Chondrocyte (in vitro differentiated cells): ENCODE data around the gene DAB2IP. TPM values are rescaled to one million over a fixed set of nuclear protein-coding genes. Genes with fewer than 3 reads are reported as not detected.

Source experiments
- DNase-seq: peaks from one replicate; pipeline ENCODE4 v3.0.0; 2021; ENCODE audit warnings: mixed read lengths, low spot score
- H3K27ac Mint-ChIP-seq: one replicate; pipeline ENCODE4 v1.8.0; 2021; ENCODE audit warnings: mild to moderate bottlenecking, moderate library complexity, mixed read lengths; ENCODE audit not compliant: unreplicated experiment
- H3K27me3 Mint-ChIP-seq: 2 replicates; pipeline ENCODE4 v1.8.0; 2021; ENCODE audit warnings: low read depth, mixed read lengths
- H3K36me3 Mint-ChIP-seq: 2 replicates; pipeline ENCODE4 v1.8.0; 2021; ENCODE audit warnings: low read depth, mixed read lengths
- H3K4me1 Mint-ChIP-seq: 2 replicates; pipeline ENCODE4 v1.8.0; 2021; ENCODE audit warnings: low read depth, mild to moderate bottlenecking, mixed read lengths
- H3K4me3 Mint-ChIP-seq: one replicate; pipeline ENCODE4 v1.8.0; 2021; ENCODE audit warnings: mild to moderate bottlenecking, moderate library complexity, mixed read lengths; ENCODE audit not compliant: unreplicated experiment
- H3K9me3 Mint-ChIP-seq: 2 replicates; pipeline ENCODE4 v1.8.0; 2021; ENCODE audit warnings: low read depth, mixed read lengths
- CTCF ChIP-seq: fragments of 200-600 bp; sonication (generic); IDR thresholded peaks from 2 replicates; pipeline ENCODE4 v1.5.0; 2021; ENCODE audit warnings: antibody characterized with exemption, mild to moderate bottlenecking, moderate library complexity
- total RNA-seq: library from RNA; stranded (reverse); gene quantifications from 3 replicates; pipeline ENCODE4 v1.2.1, GENCODE V29; 2021

Gene DAB2IP
- total RNA-seq, 1 donor from 2014 or later = 58.5 TPM

- no peaks in the 10 kb centered on the region for H3K4me1 Mint-ChIP-seq
- no peaks in the 10 kb centered on the region for H3K27me3 Mint-ChIP-seq
- H3K27ac Mint-ChIP-seq = no peak overlapping the region
- no peak overlapping the region for H3K4me3 Mint-ChIP-seq
- no peak for DNase-seq
- no peaks in the 10 kb centered on the region for H3K9me3 Mint-ChIP-seq
- no peak for TF ChIP-seq CTCF
- H3K36me3 Mint-ChIP-seq = peaks cover 2% of the 10 kb centered on the region
Observed at GRCh38 chr9:121816845-121817450, 165.5 kb downstream of the DAB2IP start.

- Mint-ChIP-seq H3K4me1 (no peaks in the 10 kb centered on the region), H3K36me3 (peaks cover 2% of the 10 kb centered on the region), H3K27ac (no peak overlapping the region), H3K4me3 (no peak overlapping the region), H3K27me3 (no peaks in the 10 kb centered on the region), H3K9me3 (no peaks in the 10 kb centered on the region)
- no peak for TF ChIP-seq CTCF
- no peak for DNase-seq
Observed at GRCh38 chr9:121817476-121817875, 166.0 kb downstream of the DAB2IP start.

- H3K27ac Mint-ChIP-seq = no peak overlapping the region
- no peaks in the 10 kb centered on the region for H3K27me3 Mint-ChIP-seq
- no peak overlapping the region for H3K4me3 Mint-ChIP-seq
- H3K36me3 Mint-ChIP-seq = peaks cover 2% of the 10 kb centered on the region
- no peak for DNase-seq
- TF ChIP-seq CTCF = no peak
- no peaks in the 10 kb centered on the region for H3K9me3 Mint-ChIP-seq
- H3K4me1 Mint-ChIP-seq = no peaks in the 10 kb centered on the region
Observed at GRCh38 chr9:121818016-121818661, 166.7 kb downstream of the DAB2IP start.

GRCh38 chr9:121818841-121819427 lies 167.5 kb downstream of the DAB2IP start:
- TF ChIP-seq CTCF = no peak
- DNase-seq = no peak
- no peaks in the 10 kb centered on the region for H3K27me3 Mint-ChIP-seq
- H3K9me3 Mint-ChIP-seq = no peaks in the 10 kb centered on the region
- H3K4me3 Mint-ChIP-seq = no peak overlapping the region
- peaks cover 2% of the 10 kb centered on the region for H3K36me3 Mint-ChIP-seq
- H3K4me1 Mint-ChIP-seq = no peaks in the 10 kb centered on the region
- H3K27ac Mint-ChIP-seq = no peak overlapping the region

GRCh38 chr9:121819428-121820231 lies 168.2 kb downstream of the DAB2IP start:
- Mint-ChIP-seq H3K9me3 (no peaks in the 10 kb centered on the region), H3K4me1 (no peaks in the 10 kb centered on the region), H3K36me3 (peaks cover 2% of the 10 kb centered on the region), H3K27ac (no peak overlapping the region), H3K27me3 (no peaks in the 10 kb centered on the region), H3K4me3 (no peak overlapping the region)
- DNase-seq = no peak
- TF ChIP-seq CTCF = no peak
